ENCODE data around the gene KIF18A.

- TF ChIP-seq EZH2 (IDR thresholded peaks at IDR 0.05; ENCODE audit: borderline replicate concordance, low read depth, low read length, poor library complexity, severe bottlenecking), result no peak
- no peak for TF ChIP-seq CTCF (conservative IDR thresholded peaks at IDR 0.05; ENCODE audit: low read depth, low read length)
Observed at GRCh38 chr11:28117712-28118111, 9.8 kb upstream of the KIF18A start.

Measured in A673 (cell line).